BJ (cell line): ENCODE measurements around the gene ATOH8. TPM values are rescaled to one million over a fixed set of nuclear protein-coding genes. Genes with fewer than 3 reads are reported as not detected.
A peak's percentile ranks its signal among the peaks of the same experiment; 100 is the strongest.

Experiments used
- CTCF ChIA-PET: fragments of 350-600 bp; formaldehyde crosslinking; extraction: SDS; loops from one replicate; lab custom pipeline; 2021; ENCODE audit warnings: antibody characterized with exemption, inconsistent platforms; lab: Yijun Ruan, JAX
- POLR2A ChIA-PET: fragments of 300-600 bp; sonication (Branson Sonifier 250); formaldehyde crosslinking; extraction: SDS; loops from one replicate; lab custom pipeline; 2021; ENCODE audit warnings: antibody characterized with exemption; lab: Charles Lee
- DNase-seq: peaks from one replicate; pipeline ENCODE4 v3.0.0-alpha.2; 2011; ENCODE audit warnings: low read depth
- H3K27me3 ChIP-seq: 2 replicates; pipeline ENCODE4 v1.6.0; 2011; ENCODE audit warnings: low read length; ENCODE audit not compliant: control insufficient read depth, insufficient read depth
- H3K36me3 ChIP-seq: 2 replicates; pipeline ENCODE4 v1.5.1; 2011; ENCODE audit warnings: low read length; ENCODE audit not compliant: control insufficient read depth, insufficient read depth
- H3K4me3 ChIP-seq: 2 replicates; pipeline ENCODE4 v1.5.1; 2011; ENCODE audit warnings: low read depth, mild to moderate bottlenecking, control low read depth, low read length
- CTCF ChIP-seq: IDR thresholded peaks from 2 replicates; pipeline ENCODE4 v1.5.1; 2011; ENCODE audit warnings: low read depth, mild to moderate bottlenecking, control low read depth, inconsistent platforms, low read length, moderate library complexity; ENCODE audit not compliant: insufficient read depth
- polyA plus RNA-seq: library from polyadenylated mRNA; depleted of rRNA; stranded (reverse); fragments of >200 nt; gene quantifications from 2 replicates; pipeline ENCODE4 v1.2.3, GENCODE V29; 2011

The ATOH8 gene
- polyA plus RNA-seq, 1 experiment = 19.5 TPM

GRCh38 chr2:85735691-85736090 is 18.1 kb upstream of the ATOH8 start:
- Histone ChIP-seq H3K36me3 (no peaks in the 10 kb centered on the region), H3K4me3 (no peak overlapping the region), H3K27me3 (no peaks in the 10 kb centered on the region)
- no peak for DNase-seq
- no peak for TF ChIP-seq CTCF
- POLR2A ChIA-PET = no interaction called here
- CTCF ChIA-PET = interaction anchor here (1.3 to 7.1 kb wide), 6 partner anchors 9 to 79 kb away, joined by 3 to 62 read pairs (median 6); partner anchors contain the start of gene ATOH8

- POLR2A ChIA-PET = no interaction called here
- Histone ChIP-seq H3K27me3 (no peaks in the 10 kb centered on the region), H3K4me3 (no peak overlapping the region), H3K36me3 (no peaks in the 10 kb centered on the region)
- DNase-seq = no peak
- no peak for TF ChIP-seq CTCF
- CTCF ChIA-PET = interaction anchor here (0.6 to 7.1 kb wide), 12 partner anchors 7 to 91 kb away, joined by 3 to 62 read pairs (median 4); partner anchors contain the start of gene ATOH8
Measured at GRCh38 chr2:85736456-85737355, 17.1 kb upstream of the ATOH8 start.

GRCh38 chr2:85737481-85737880 is 16.3 kb upstream of the ATOH8 start:
- TF ChIP-seq CTCF = no peak
- H3K4me3 ChIP-seq = no peak overlapping the region
- H3K27me3 ChIP-seq = no peaks in the 10 kb centered on the region
- H3K36me3 ChIP-seq = no peaks in the 10 kb centered on the region
- ChIA-PET POLR2A (no interaction called here), CTCF (interaction anchor here (1.1 to 7.1 kb wide), 7 partner anchors 8 to 78 kb away, joined by 3 to 62 read pairs (median 9); partner anchors contain the start of gene ATOH8)
- peak; percentile 86 for DNase-seq

- POLR2A ChIA-PET = no interaction called here
- TF ChIP-seq CTCF = no peak
- no peak for DNase-seq
- H3K36me3 ChIP-seq = no peaks in the 10 kb centered on the region
- no peak overlapping the region for H3K4me3 ChIP-seq
- H3K27me3 ChIP-seq = no peaks in the 10 kb centered on the region
- CTCF ChIA-PET = interaction anchor here (1.9 to 7.1 kb wide), 5 partner anchors 9 to 77 kb away, joined by 7 to 62 read pairs (median 11); partner anchors contain the start of gene ATOH8
Measured at GRCh38 chr2:85737961-85738360, 15.8 kb upstream of the ATOH8 start.

- TF ChIP-seq CTCF = no peak
- ChIA-PET CTCF (interaction anchor here (0.9 to 5.4 kb wide), 5 partner anchors 11 to 74 kb away, joined by 3 to 36 read pairs (median 4); partner anchors contain the start of gene ATOH8), POLR2A (interaction anchor here (0.7 kb wide), 1 partner anchor 190 kb away, joined by 3 read pairs; no protein-coding TSS in a partner anchor)
- no peak overlapping the region for H3K4me3 ChIP-seq
- DNase-seq = no peak
- H3K27me3 ChIP-seq = no peaks in the 10 kb centered on the region
- H3K36me3 ChIP-seq = no peaks in the 10 kb centered on the region
Measured at GRCh38 chr2:85740193-85740592, 13.6 kb upstream of the ATOH8 start.
